SK-N-SH (cell line): ENCODE results near the gene C1QTNF5. TPM values are rescaled to one million over a fixed set of nuclear protein-coding genes. Genes with fewer than 3 reads are reported as not detected.

Experiments used
- CTCF ChIA-PET: fragments of 300-600, 350-600 bp; formaldehyde crosslinking; extraction: SDS; loops from one replicate; lab custom pipeline; 2021; lab: Yijun Ruan, JAX
- POLR2A ChIA-PET: fragments of 350-600 bp; sonication (Branson Sonifier 250); formaldehyde crosslinking; extraction: SDS; loops from one replicate; lab custom pipeline; 2020; ENCODE audit warnings: antibody characterized with exemption, inconsistent platforms; lab: Yijun Ruan, JAX
- DNase-seq: peaks from one replicate; pipeline ENCODE4 v3.0.0; 2012
- H2AFZ ChIP-seq: fragments of 200-600 bp; sonication (generic); 2 replicates; pipeline ENCODE4 v1.8.1; 2016; ENCODE audit warnings: antibody characterized with exemption, mild to moderate bottlenecking, low read depth
- H3F3A ChIP-seq: fragments of 200-600 bp; sonication (generic); replicated peaks from 2 replicates; pipeline ENCODE3; 2016; ENCODE audit warnings: antibody characterized with exemption, mild to moderate bottlenecking; ENCODE audit not compliant: insufficient read depth
- H3K27ac ChIP-seq, 2 experiments: fragments of 200-500 bp in 1 of 2; fragments of 200-600 bp in 1 of 2; sonication (Bioruptor generic) in 1 of 2; sonication (generic), shearing (Covaris generic) in 1 of 2; 2 replicates each; pipeline versions ENCODE4 v1.5.1 to v1.6.1; 2014 to 2016; ENCODE audit warnings: low read depth in 2 of 2, inconsistent platforms in 1 of 2, low read length in 1 of 2, mild to moderate bottlenecking in 1 of 2, mixed read lengths in 1 of 2
- H3K27me3 ChIP-seq: fragments of 200-600 bp; sonication (generic), shearing (Covaris generic); 2 replicates; pipeline ENCODE4 v1.6.1; 2016; ENCODE audit warnings: mixed run types; ENCODE audit not compliant: insufficient read depth
- H3K36me3 ChIP-seq, 2 experiments: fragments of 200-500 bp in 1 of 2; fragments of 200-600 bp in 1 of 2; sonication (Bioruptor generic) in 1 of 2; sonication (generic) in 1 of 2; replicated peaks in 1 of 2; 2 replicates each; pipeline versions ENCODE3 to v1.5.1; 2014 to 2016; ENCODE audit warnings: low read length in 1 of 2, mild to moderate bottlenecking in 1 of 2; ENCODE audit not compliant: insufficient read depth in 2 of 2, control insufficient read depth in 1 of 2
- H3K4me1 ChIP-seq, 2 experiments: fragments of 200-500 bp in 1 of 2; fragments of 200-600 bp in 1 of 2; sonication (Bioruptor generic) in 1 of 2; sonication (generic), shearing (Covaris generic) in 1 of 2; 2 replicates each; pipeline versions ENCODE4 v1.5.1 to v1.6.1; 2014 to 2016; ENCODE audit warnings: low read depth in 1 of 2, low read length in 1 of 2, mixed run types in 1 of 2; ENCODE audit not compliant: insufficient read depth in 2 of 2, control insufficient read depth in 1 of 2
- H3K4me2 ChIP-seq: fragments of 200-600 bp; sonication (generic), shearing (Covaris generic); 2 replicates; pipeline ENCODE4 v1.6.1; 2017; ENCODE audit warnings: mixed run types
- H3K4me3 ChIP-seq, 2 experiments: fragments of 200-500 bp in 1 of 2; fragments of 200-600 bp in 1 of 2; sonication (Bioruptor generic) in 1 of 2; sonication (generic), shearing (Covaris generic) in 1 of 2; 2 replicates each; pipeline versions ENCODE4 v1.5.1 to v1.8.1; 2014 to 2016; ENCODE audit warnings: low read depth in 2 of 2, inconsistent platforms in 1 of 2, low read length in 1 of 2, mild to moderate bottlenecking in 1 of 2, mixed read lengths in 1 of 2, moderate library complexity in 1 of 2
- H3K79me2 ChIP-seq: fragments of 200-600 bp; sonication (generic); 2 replicates; pipeline ENCODE4 v1.8.1; 2017; ENCODE audit warnings: mild to moderate bottlenecking; ENCODE audit not compliant: insufficient read depth
- H3K9ac ChIP-seq: fragments of 200-600 bp; sonication (generic); 2 replicates; pipeline ENCODE4 v1.6.1; 2017; ENCODE audit warnings: mixed run types
- H3K9me2 ChIP-seq: fragments of 200-600 bp; sonication (generic); 2 replicates; pipeline ENCODE4 v1.6.1; 2017; ENCODE audit warnings: mixed run types
- H3K9me3 ChIP-seq: fragments of 200-600 bp; sonication (generic); 2 replicates; pipeline ENCODE4 v1.6.1; 2017; ENCODE audit warnings: mixed run types, mild to moderate bottlenecking, moderate library complexity
- H4K20me1 ChIP-seq: fragments of 200-600 bp; sonication (generic); 2 replicates; pipeline ENCODE4 v1.6.1; 2017; ENCODE audit warnings: mild to moderate bottlenecking, mixed run types; ENCODE audit not compliant: insufficient read depth
- EP300 ChIP-seq, 2 experiments: IDR thresholded peaks; 2 replicates each; pipeline versions ENCODE4 v1.4.0 to v1.6.1; 2012; ENCODE audit warnings: borderline replicate concordance in 1 of 2, low read depth in 1 of 2, low read length in 1 of 2
- EZH2phosphoT487 ChIP-seq: fragments of 200-600 bp; sonication (generic); IDR thresholded peaks from 2 replicates; pipeline ENCODE4 v1.6.1; 2017; ENCODE audit warnings: low read depth, mixed run types, mild to moderate bottlenecking, antibody characterized with exemption, moderate library complexity, borderline replicate concordance
- GABPA ChIP-seq: IDR thresholded peaks from 2 replicates; pipeline ENCODE4 v1.4.0; 2012; ENCODE audit warnings: low read depth, mild to moderate bottlenecking
- JUND ChIP-seq: IDR thresholded peaks from 2 replicates; pipeline ENCODE4 v1.4.0; 2012
- MEF2A ChIP-seq: IDR thresholded peaks from 2 replicates; pipeline ENCODE4 v1.4.0; 2012; ENCODE audit warnings: low read depth, borderline replicate concordance
- MXI1 ChIP-seq: IDR thresholded peaks from 2 replicates; pipeline ENCODE4 v1.6.1; 2012; ENCODE audit warnings: mild to moderate bottlenecking, low read depth, low read length, improper control_type of control experiment
- NFIC ChIP-seq: IDR thresholded peaks from 2 replicates; pipeline ENCODE4 v1.4.0; 2012; ENCODE audit warnings: borderline replicate concordance
- PBX3 ChIP-seq: IDR thresholded peaks from 2 replicates; pipeline ENCODE4; 2012
- RAD21 ChIP-seq: IDR thresholded peaks from 2 replicates; pipeline ENCODE4 v1.6.1; 2012; ENCODE audit warnings: mild to moderate bottlenecking, low read length
- RCOR1 ChIP-seq: fragments of 150-350 bp; IDR thresholded peaks from 2 replicates; pipeline ENCODE4 v1.6.1; 2017; ENCODE audit warnings: antibody characterized with exemption, low read length
- REST ChIP-seq: IDR thresholded peaks from 2 replicates; pipeline ENCODE4 v1.6.1; 2012; ENCODE audit warnings: mild to moderate bottlenecking, low read depth, low read length, moderate library complexity
- RXRA ChIP-seq: IDR thresholded peaks from 2 replicates; pipeline ENCODE4 v1.4.0; 2012; ENCODE audit warnings: low read depth, mild to moderate bottlenecking, borderline replicate concordance
- TAF1 ChIP-seq: IDR thresholded peaks from 2 replicates; pipeline ENCODE4 v1.6.1; 2012; ENCODE audit warnings: low read depth, mild to moderate bottlenecking, low read length, moderate library complexity, borderline replicate concordance
- TCF12 ChIP-seq: IDR thresholded peaks from 2 replicates; pipeline ENCODE4 v1.4.0; 2012
- TEAD4 ChIP-seq: IDR thresholded peaks from 2 replicates; pipeline ENCODE4 v1.4.0; 2012; ENCODE audit warnings: mild to moderate bottlenecking, borderline replicate concordance; ENCODE audit not compliant: insufficient read depth
- USF2 ChIP-seq: fragments of 150-350 bp; IDR thresholded peaks from 2 replicates; pipeline ENCODE4 v1.6.1; 2017; ENCODE audit warnings: antibody characterized with exemption, low read length, low read depth, borderline replicate concordance
- WGBS: methylation state at CpG from one replicate; pipeline ENCODE4 v1.1.6; 2017; ENCODE audit warnings: low lambda C conversion rate; 5-methylcytosine and 5-hydroxymethylcytosine counted together
- polyA plus RNA-seq, 3 experiments: library from polyadenylated mRNA; depleted of rRNA; stranded (reverse); fragments of >200 nt; gene quantifications; 2 replicates each; pipeline ENCODE4 v1.2.3, GENCODE V29; 2012

C1QTNF5 gene
- polyA plus RNA-seq, 1 of the 3 experiments (the other 2 are of a cell fraction), result 0.71 TPM

GRCh38 chr11:119344291-119345010, 3.8 kb upstream of the C1QTNF5 start:
- no peak for DNase-seq
- H3F3A ChIP-seq, result no peaks in the 10 kb centered on the region
- H3K4me1 ChIP-seq, result peaks cover 0 to 11% of the 10 kb centered on the region in 2 experiments; a peak in 1 of 4 replicates
- H4K20me1 ChIP-seq, result no peaks in the 10 kb centered on the region
- H3K9ac ChIP-seq, result no peak overlapping the region
- no peak overlapping the region for H3K4me3 ChIP-seq
- no peaks in the 10 kb centered on the region for H3K9me3 ChIP-seq
- H3K4me2 ChIP-seq, result no peak overlapping the region
- no peak for TF ChIP-seq JUND
- no peak overlapping the region for H2AFZ ChIP-seq
- CTCF ChIA-PET, result interaction anchor here (1.0 to 11.0 kb wide), 5 partner anchors 13 to 189 kb away, joined by 4 to 90 read pairs (median 85); no protein-coding TSS in a partner anchor
- no peaks in the 10 kb centered on the region for H3K9me2 ChIP-seq
- POLR2A ChIA-PET, result no interaction called here
- WGBS, result 69% methylated on average over 9 of the region's 14 CpGs
- H3K27me3 ChIP-seq, result no peaks in the 10 kb centered on the region; the same call in 1 of the 2 replicates
- H3K27ac ChIP-seq, result no peak overlapping the region
- no peaks in the 10 kb centered on the region for H3K79me2 ChIP-seq
- no peaks in the 10 kb centered on the region for H3K36me3 ChIP-seq

GRCh38 chr11:119343726-119344125, 3.0 kb upstream of the C1QTNF5 start:
- Histone ChIP-seq H3K4me3 (no peak overlapping the region), H3K9me2 (no peaks in the 10 kb centered on the region), H3K9me3 (no peaks in the 10 kb centered on the region), H3K4me1 (peaks cover 0 to 17% of the 10 kb centered on the region in 2 experiments; a peak in 1 of 4 replicates), H4K20me1 (no peaks in the 10 kb centered on the region), H3K9ac (no peak overlapping the region), H2AFZ (no peak overlapping the region), H3K79me2 (no peaks in the 10 kb centered on the region), H3F3A (no peaks in the 10 kb centered on the region), H3K27ac (no peak overlapping the region), H3K4me2 (no peak overlapping the region), H3K36me3 (no peaks in the 10 kb centered on the region), H3K27me3 (no peaks in the 10 kb centered on the region; the same call in 1 of the 2 replicates)
- CTCF ChIA-PET, result interaction anchor here (8.4 to 11.0 kb wide), 3 partner anchors 13 to 131 kb away, joined by 85 to 90 read pairs (median 88); no protein-coding TSS in a partner anchor
- POLR2A ChIA-PET, result no interaction called here
- DNase-seq, result no peak
- WGBS, result 97% methylated on average over 4 of the region's 7 CpGs
- TF ChIP-seq TEAD4 (no peak), USF2 (no peak), NFIC (no peak), TCF12 (no peak), EP300 (IDR thresholded peaks at IDR 0.05; ENCODE audit: borderline replicate concordance in 1 of 2, low read depth in 1 of 2, low read length in 1 of 2) (no peak), RXRA (no peak), RAD21 (no peak), MXI1 (no peak), GABPA (no peak), REST (no peak), EZH2phosphoT487 (no peak), RCOR1 (no peak), MEF2A (no peak), PBX3 (no peak), TAF1 (no peak)
